Kidney (tissue), 14 donors: Measurements from ENCODE around the gene GLCCI1. TPM values are rescaled to one million over a fixed set of nuclear protein-coding genes. Genes with fewer than 3 reads are reported as not detected.
"Not testable (repeated sequence)": the region's sequence is repeated elsewhere in the genome, so short reads cannot be mapped to it uniquely, and the experiment has no call there.

ENCODE experiments used
- DNase-seq, 5 donors: peaks; one replicate each; pipeline ENCODE4 v3.0.0-alpha.2; 2013 to 2020
- FAIRE-seq: peaks from 2 replicates; lab custom pipeline; 2012; peaks lifted over from hg19 to GRCh38; lab: Jason Lieb, UNC
- H3K27ac ChIP-seq, 2 donors: one replicate each; pipeline ENCODE4 v1.7.0; 2013; ENCODE audit warnings: low read depth in 2 of 2, low read length in 2 of 2, inconsistent platforms in 1 of 2
- H3K27me3 ChIP-seq: one replicate; pipeline ENCODE4 v1.7.1; 2013; ENCODE audit warnings: low read length, inconsistent platforms; ENCODE audit not compliant: control insufficient read depth, insufficient read depth
- H3K36me3 ChIP-seq, 3 donors: one replicate each; pipeline versions ENCODE4 v1.7.0 to v1.7.1; 2013; ENCODE audit warnings: low read length in 3 of 3, control low read depth in 1 of 3, inconsistent platforms in 1 of 3; ENCODE audit not compliant: insufficient read depth in 3 of 3, control insufficient read depth in 2 of 3
- H3K4me1 ChIP-seq, 3 donors: one replicate each; pipeline versions ENCODE4 v1.7.0 to v1.7.1; 2013; ENCODE audit warnings: low read length in 3 of 3, inconsistent platforms in 1 of 3, low read depth in 1 of 3; ENCODE audit not compliant: control insufficient read depth in 2 of 3, insufficient read depth in 2 of 3
- H3K4me3 ChIP-seq, 3 donors: one replicate each; pipeline versions ENCODE4 v1.7.0 to v1.8.1; 2013; ENCODE audit warnings: low read length in 3 of 3, control low read depth in 1 of 3, inconsistent platforms in 1 of 3
- H3K9ac ChIP-seq, 3 donors: one replicate each; pipeline versions ENCODE4 v1.7.0 to v1.7.1; 2013; ENCODE audit warnings: low read length in 3 of 3, control low read depth in 1 of 3, inconsistent platforms in 1 of 3
- H3K9me3 ChIP-seq, 3 donors: one replicate each; pipeline versions ENCODE4 v1.7.0 to v1.7.1; 2013; ENCODE audit warnings: low read length in 3 of 3, control low read depth in 1 of 3, inconsistent platforms in 1 of 3; ENCODE audit not compliant: control insufficient read depth in 2 of 3, insufficient read depth in 1 of 3
- CTCF ChIP-seq: IDR thresholded peaks from 3 replicates; pipeline ENCODE4 v1.5.1; 2012; ENCODE audit warnings: mild to moderate bottlenecking, moderate library complexity, borderline replicate concordance; ENCODE audit not compliant: insufficient read depth; ENCODE audit errors: extremely low read depth
- intact Hi-C: fragments of 100-400 bp; cut with DNase I; formaldehyde crosslinking; loops from one replicate; pipeline ENCODE4 v1.11.1; 2022
- polyA plus RNA-seq: library from polyadenylated mRNA; stranded (reverse); fragments of 350-450 nt; fragmentation: Illumina TruSeq; extraction: RNeasy Lipid Tissue Mini Kit (QIAGEN cat#74804); gene quantifications from one replicate; pipeline ENCODE4 v1.2.3, GENCODE V29; 2014; ENCODE audit warnings: low read depth, low replicate concordance; ENCODE audit not compliant: insufficient read depth
- total RNA-seq: library from RNA; stranded (reverse); fragmentation: NEBNext Ultra II Directional; extraction: Animal tissue kit (Norgen Biotek cat#: 25700); gene quantifications from one replicate; pipeline ENCODE4 v1.2.1, GENCODE V29; 2021
- donor health status: control.
- donor health status: control.
- donor health status: control.
- donor health status: control.
- donor health status: control.
- donor health status: DM: yes; HTN: yes; CAD: no.
- donor health status: Normal renal cell carcinoma (clear cell type).

Gene GLCCI1
- total and polyA plus RNA-seq, 2 donors from 2014 or later: 3.0 to 25.2 TPM

DNA sequence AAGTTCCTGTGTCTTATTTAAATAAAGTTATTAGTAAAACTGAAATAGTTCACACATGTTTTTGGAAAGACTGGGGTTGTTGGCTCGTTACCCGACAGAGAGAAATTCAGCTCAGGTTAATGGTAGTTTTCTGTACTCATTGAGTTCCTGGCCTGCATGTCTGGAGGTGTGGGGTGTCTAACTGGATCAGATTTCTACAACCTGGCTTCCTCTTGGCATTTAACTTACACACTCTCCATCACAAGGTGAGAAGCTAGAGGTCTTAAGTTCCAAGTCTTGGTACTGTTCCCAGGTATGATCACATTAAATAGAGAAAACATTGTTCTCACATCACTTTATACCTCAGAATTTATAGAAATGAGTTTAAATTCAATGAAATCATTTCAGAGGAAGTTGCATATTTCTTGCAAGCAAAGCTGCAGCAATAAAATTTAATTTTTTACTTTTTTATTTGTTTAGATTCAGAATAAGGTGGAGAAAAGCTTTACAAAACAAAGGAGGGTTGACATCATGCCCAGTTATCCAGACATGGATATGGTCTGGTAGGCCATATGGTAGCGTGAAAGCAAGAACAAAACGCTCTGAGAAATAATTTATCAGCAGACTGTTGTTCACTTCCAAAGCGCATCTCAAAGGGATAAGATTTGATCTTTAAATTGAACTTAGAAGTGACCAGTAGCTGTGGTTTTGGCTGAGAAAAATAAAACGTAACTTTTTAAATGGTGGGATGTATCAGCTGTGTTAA lies 120.6 kb downstream of the GLCCI1 start:
- no peak overlapping the region for H3K9ac ChIP-seq
- H3K4me1 ChIP-seq: no peaks in the 10 kb centered on the region
- no peak overlapping the region for H3K4me3 ChIP-seq
- H3K27me3 ChIP-seq: no peaks in the 10 kb centered on the region
- H3K36me3 ChIP-seq: no peaks in the 10 kb centered on the region
- intact Hi-C loops: no loop called here
- TF ChIP-seq CTCF: no peak
- H3K9me3 ChIP-seq: no peaks in the 10 kb centered on the region
- DNase-seq (no peak), FAIRE-seq (no peak)
- no peak overlapping the region for H3K27ac ChIP-seq

DNA sequence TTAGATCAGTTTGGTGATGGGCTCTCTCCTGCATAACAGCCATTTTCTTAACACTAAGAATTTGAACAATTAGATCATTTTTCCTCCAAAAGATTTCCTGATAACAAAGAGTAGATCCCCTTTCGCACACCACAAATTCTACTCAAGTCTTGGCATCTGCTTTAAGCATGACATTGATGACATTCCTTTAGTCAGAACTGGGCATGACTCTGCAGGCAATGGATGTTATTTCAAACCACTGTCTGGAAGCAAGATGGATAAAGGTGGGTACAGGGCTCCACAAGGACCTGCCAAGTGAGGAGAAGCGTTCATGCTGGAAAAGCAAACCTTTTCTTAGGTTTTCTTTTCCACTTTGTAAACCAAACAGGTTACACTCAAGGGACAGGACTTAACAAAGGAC lies 123.5 kb downstream of the GLCCI1 start:
- no peak for DNase-seq
- Histone ChIP-seq H3K27ac (no peak overlapping the region), H3K36me3 (no peaks in the 10 kb centered on the region), H3K27me3 (no peaks in the 10 kb centered on the region), H3K9me3 (no peaks in the 10 kb centered on the region), H3K4me3 (no peak overlapping the region), H3K4me1 (no peaks in the 10 kb centered on the region), H3K9ac (no peak overlapping the region)
- intact Hi-C loops: no loop called here
- FAIRE-seq: no peak
- no peak for TF ChIP-seq CTCF

DNA sequence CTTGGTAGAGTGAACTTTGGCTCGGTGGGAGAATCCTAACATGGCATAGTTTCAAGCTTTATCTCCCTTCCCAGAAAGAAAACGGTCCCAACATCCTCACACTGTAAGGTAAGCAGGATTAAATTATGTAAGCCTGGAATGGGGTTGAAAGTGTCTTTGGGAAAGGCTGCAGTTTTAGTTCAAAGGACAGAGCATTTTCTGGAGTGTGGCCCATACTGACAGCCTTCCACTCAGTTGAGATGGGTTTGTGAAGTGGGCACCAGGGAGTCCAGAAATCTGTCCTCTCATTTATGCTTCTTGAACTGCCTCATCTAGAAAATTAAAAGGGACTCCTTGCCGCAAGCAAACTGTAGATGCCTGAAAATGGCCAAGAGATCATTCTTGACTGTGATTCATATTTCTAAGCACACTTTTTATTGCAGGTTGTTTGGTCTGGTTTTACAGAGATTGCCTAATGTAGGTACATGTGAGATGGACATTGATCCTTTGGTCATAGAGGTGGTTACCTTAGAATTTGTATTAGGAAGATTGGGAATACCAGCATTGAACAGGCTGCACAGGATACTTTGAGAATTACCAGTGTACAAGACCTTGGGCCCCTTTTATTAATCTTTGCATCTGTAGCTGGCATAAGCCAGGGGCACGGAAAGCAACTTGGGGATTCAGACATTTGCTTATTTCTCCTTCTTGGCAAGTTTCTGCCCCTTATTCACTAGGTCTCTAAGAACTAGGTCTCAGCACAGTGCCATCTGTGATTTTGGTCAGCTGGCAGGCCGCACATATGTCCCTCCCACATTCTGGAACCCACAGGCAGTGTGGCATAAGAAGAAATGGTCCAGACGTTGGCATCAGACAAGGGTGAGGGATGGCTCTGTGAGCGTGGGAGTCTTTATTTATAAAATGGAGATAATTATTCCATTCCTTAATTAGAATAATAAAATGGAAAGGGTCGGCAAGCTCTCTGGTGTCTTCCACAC lies 125.9 kb downstream of the GLCCI1 start:
- Histone ChIP-seq H3K4me3 (no peak overlapping the region), H3K4me1 (no peaks in the 10 kb centered on the region), H3K27ac (no peak overlapping the region), H3K9ac (no peak overlapping the region), H3K9me3 (no peaks in the 10 kb centered on the region), H3K36me3 (no peaks in the 10 kb centered on the region), H3K27me3 (no peaks in the 10 kb centered on the region)
- intact Hi-C loops: no loop called here
- DNase-seq: no peak
- no peak for FAIRE-seq
- TF ChIP-seq CTCF: no peak

DNA sequence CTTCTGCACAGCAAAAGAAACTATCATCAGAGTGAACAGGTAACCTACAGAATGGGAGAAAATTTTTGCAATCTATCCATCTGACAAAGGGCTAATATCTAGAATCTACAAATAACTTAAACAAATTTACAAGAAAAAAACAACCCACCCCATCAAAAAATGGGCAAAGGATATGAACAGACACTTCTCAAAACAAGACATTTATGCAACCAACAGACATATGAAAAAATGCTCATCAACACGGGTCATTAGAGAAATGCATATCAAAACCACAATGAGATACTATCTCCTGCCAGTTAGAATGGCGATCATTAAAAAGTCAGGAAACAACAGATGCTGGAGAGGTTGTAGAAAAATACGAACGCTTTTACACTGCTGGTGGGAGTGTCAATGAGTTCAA lies 132.7 kb downstream of the GLCCI1 start:
- H3K27ac ChIP-seq, H3K36me3 ChIP-seq, H3K4me3 ChIP-seq, H3K4me1 ChIP-seq, DNase-seq, H3K27me3 ChIP-seq, H3K9ac ChIP-seq, intact Hi-C loops, H3K9me3 ChIP-seq, FAIRE-seq: not testable (repeated sequence)
